ENCODE measurements around the gene CAPN10. TPM values are rescaled to one million over a fixed set of nuclear protein-coding genes. Genes with fewer than 3 reads are reported as not detected.

Gene CAPN10
- total RNA-seq, 1 donor: 21.0 TPM

- Histone ChIP-seq H2AFZ (ENCODE audit: low read length) (peak overlapping the region; percentile 91), H4K20me1 (ENCODE audit: insufficient read depth, low read length) (no peaks in the 10 kb centered on the region), H3K36me3 (ENCODE audit: insufficient read depth, low read length) (peaks cover 3% of the 10 kb centered on the region), H3K4me2 (ENCODE audit: insufficient read depth, low read length) (peak overlapping the region; percentile 88), H3K27ac (ENCODE audit: low read depth, low read length) (peak overlapping the region; percentile 77), H3K27me3 (ENCODE audit: insufficient read depth, low read length) (no peaks in the 10 kb centered on the region), H3K79me2 (ENCODE audit: insufficient read depth, low read length) (peaks cover 13% of the 10 kb centered on the region), H3K9me3 (ENCODE audit: low read depth, low read length) (no peaks in the 10 kb centered on the region), H3K4me3 (ENCODE audit: insufficient read depth, low read length) (peak overlapping the region; percentile 60), H3K4me1 (ENCODE audit: insufficient read depth, low read length) (peaks cover 34% of the 10 kb centered on the region)
- DNase-seq (ENCODE audit: insufficient read length, low spot score, missing footprints): peak; percentile 93
- no peak for TF ChIP-seq CTCF (IDR thresholded peaks at IDR 0.05; ENCODE audit: extremely low read depth, low read depth, low read length)
Measured at GRCh38 chr2:240565333-240566202, 21.0 kb upstream of the CAPN10 start.

GRCh38 chr2:240566203-240567136 is 20.1 kb upstream of the CAPN10 start:
- peak overlapping the region; percentile 81 for H3K4me3 ChIP-seq (ENCODE audit: insufficient read depth, low read length)
- no peaks in the 10 kb centered on the region for H4K20me1 ChIP-seq (ENCODE audit: insufficient read depth, low read length)
- H3K4me2 ChIP-seq (ENCODE audit: insufficient read depth, low read length): peak overlapping the region; percentile 96
- H3K36me3 ChIP-seq (ENCODE audit: insufficient read depth, low read length): peaks cover 3% of the 10 kb centered on the region
- DNase-seq (ENCODE audit: insufficient read length, low spot score, missing footprints): peak; percentile 99
- H2AFZ ChIP-seq (ENCODE audit: low read length): peak overlapping the region; percentile 91
- TF ChIP-seq CTCF (IDR thresholded peaks at IDR 0.05; ENCODE audit: extremely low read depth, low read depth, low read length): peak; percentile 55
- no peaks in the 10 kb centered on the region for H3K27me3 ChIP-seq (ENCODE audit: insufficient read depth, low read length)
- H3K27ac ChIP-seq (ENCODE audit: low read depth, low read length): peak overlapping the region; percentile 77
- H3K79me2 ChIP-seq (ENCODE audit: insufficient read depth, low read length): peaks cover 13% of the 10 kb centered on the region
- no peaks in the 10 kb centered on the region for H3K9me3 ChIP-seq (ENCODE audit: low read depth, low read length)
- peaks cover 30% of the 10 kb centered on the region for H3K4me1 ChIP-seq (ENCODE audit: insufficient read depth, low read length)

GRCh38 chr2:240567137-240567871 is 19.2 kb upstream of the CAPN10 start:
- Histone ChIP-seq H3K9me3 (ENCODE audit: low read depth, low read length) (no peaks in the 10 kb centered on the region), H2AFZ (ENCODE audit: low read length) (peak overlapping the region; percentile 87)

More at GRCh38 chr2:240567137-240567871, 19.2 kb upstream of the CAPN10 start:
- Histone ChIP-seq H3K4me1 (ENCODE audit: insufficient read depth, low read length) (peaks cover 25% of the 10 kb centered on the region), H3K27ac (ENCODE audit: low read depth, low read length) (no peak overlapping the region), H3K4me2 (ENCODE audit: insufficient read depth, low read length) (peak overlapping the region; percentile 96), H4K20me1 (ENCODE audit: insufficient read depth, low read length) (no peaks in the 10 kb centered on the region), H3K79me2 (ENCODE audit: insufficient read depth, low read length) (peaks cover 13% of the 10 kb centered on the region), H3K27me3 (ENCODE audit: insufficient read depth, low read length) (no peaks in the 10 kb centered on the region), H3K4me3 (ENCODE audit: insufficient read depth, low read length) (peak overlapping the region; percentile 81), H3K36me3 (ENCODE audit: insufficient read depth, low read length) (peaks cover 3% of the 10 kb centered on the region)
- peak; percentile 54 for DNase-seq (ENCODE audit: insufficient read length, low spot score, missing footprints)
- no peak for TF ChIP-seq CTCF (IDR thresholded peaks at IDR 0.05; ENCODE audit: extremely low read depth, low read depth, low read length)

Measured in osteoblast (primary cell).